GM19324 (cell line): ENCODE data around the gene SPAST.
"Not testable (repeated sequence)": the region's sequence is repeated elsewhere in the genome, so short reads cannot be mapped to it uniquely, and the experiment has no call there.

Experiments used
- ATAC-seq: cut with Tn5 transposase; IDR thresholded peaks from one replicate; pipeline ENCODE4 v1.9.1; 2021; ENCODE audit warnings: mild to moderate bottlenecking, moderate library complexity; ENCODE audit not compliant: unreplicated experiment, low FRiP score

Gene SPAST

GRCh38 chr2:32124660-32125059, 61.3 kb downstream of the SPAST start:
- no peak for ATAC-seq

GRCh38 chr2:32128636-32129035, 65.3 kb downstream of the SPAST start:
- no peak for ATAC-seq

- ATAC-seq, result no peak
Measured at GRCh38 chr2:32129086-32129485, 65.7 kb downstream of the SPAST start.

GRCh38 chr2:32135409-32135808, 72.1 kb downstream of the SPAST start:
- ATAC-seq, result no peak

GRCh38 chr2:32136097-32136496, 72.7 kb downstream of the SPAST start:
- ATAC-seq, result no peak

- not testable (repeated sequence) for ATAC-seq
Measured at GRCh38 chr2:32151544-32151943, 88.2 kb downstream of the SPAST start.

- no peak for ATAC-seq
Measured at GRCh38 chr2:32159678-32160077, 96.3 kb downstream of the SPAST start.

- no peak for ATAC-seq
Measured at GRCh38 chr2:32161296-32161695, 97.9 kb downstream of the SPAST start.

- not testable (repeated sequence) for ATAC-seq
Measured at GRCh38 chr2:32164254-32164653, 100.9 kb downstream of the SPAST start.

- ATAC-seq, result not testable (repeated sequence)
Measured at GRCh38 chr2:32165027-32165347, 101.6 kb downstream of the SPAST start.

GRCh38 chr2:32166115-32166574, 102.8 kb downstream of the SPAST start:
- no peak for ATAC-seq

- no peak for ATAC-seq
Measured at GRCh38 chr2:32168513-32168912, 105.2 kb downstream of the SPAST start.

- no peak for ATAC-seq
Measured at GRCh38 chr2:32172870-32173269, 109.5 kb downstream of the SPAST start.

GRCh38 chr2:32182667-32183066, 119.3 kb downstream of the SPAST start:
- ATAC-seq, result no peak

- no peak for ATAC-seq
Measured at GRCh38 chr2:32189011-32189410, 125.7 kb downstream of the SPAST start.

- no peak for ATAC-seq
Measured at GRCh38 chr2:32192418-32192817, 129.1 kb downstream of the SPAST start.

- no peak for ATAC-seq
Measured at GRCh38 chr2:32200814-32201213, 137.5 kb downstream of the SPAST start.

- not testable (repeated sequence) for ATAC-seq
Measured at GRCh38 chr2:32203428-32203827, 140.1 kb downstream of the SPAST start.
